GM12878 (cell line): ENCODE measurements around the gene ZER1. TPM values are rescaled to one million over a fixed set of nuclear protein-coding genes. Genes with fewer than 3 reads are reported as not detected.
A peak's percentile ranks its signal among the peaks of the same experiment; 100 is the strongest.

Experiments used
- ATAC-seq: fragments of 200-7000 bp; cut with Tn5 transposase; 3 replicates; pipeline ENCODE4 v1.9.1; 2020; ENCODE audit warnings: mild to moderate bottlenecking, moderate library complexity
- Bru-seq: library from RNA; stranded (reverse); fragments of 400-500 nt; gene quantifications from one replicate; lab custom pipeline; 2021; lab: Mats Ljungman, UMichigan
- BruChase-seq, 2 experiments: library from RNA; stranded (reverse); fragments of 400-500 nt; gene quantifications; one replicate each; lab custom pipeline; 2021; lab: Mats Ljungman, UMichigan
- BruUV-seq: library from RNA; stranded (reverse); fragments of 400-500 nt; replicated peaks from 2 replicates; lab custom pipeline; 2021; lab: Mats Ljungman, UMichigan
- CTCF ChIA-PET: fragments of 300-600 bp; sonication (Branson Sonifier 250); formaldehyde crosslinking; extraction: SDS; loops from one replicate; lab custom pipeline; 2021; ENCODE audit warnings: inconsistent platforms; lab: Yijun Ruan, JAX
- POLR2A ChIA-PET: fragments of 350-600 bp; formaldehyde crosslinking; extraction: SDS; loops from one replicate; lab custom pipeline; 2021; ENCODE audit warnings: inconsistent platforms; lab: Charles Lee
- RAD21 ChIA-PET: fragments of 300-600 bp; sonication (Branson Sonifier 250); formaldehyde crosslinking; loops from one replicate; lab custom pipeline; 2023; ENCODE audit warnings: antibody characterized with exemption; ENCODE audit not compliant: unreplicated experiment; lab: Charles Lee
- SMC1A ChIA-PET: fragments of 300-600 bp; sonication (Branson Sonifier 250); formaldehyde crosslinking; loops from one replicate; lab custom pipeline; 2023; ENCODE audit not compliant: unreplicated experiment, uncharacterized antibody; lab: Charles Lee
- DNase-seq: peaks from one replicate; pipeline ENCODE4 v3.0.0-alpha.2; 2011; ENCODE audit warnings: low read depth, low spot score
- FAIRE-seq: peaks from 3 replicates; lab custom pipeline; 2011; peaks lifted over from hg19 to GRCh38; lab: Jason Lieb, UNC
- H2AFZ ChIP-seq: 2 replicates; pipeline ENCODE4 v1.6.0; 2011; ENCODE audit warnings: low read depth, low read length, control low read depth; ENCODE audit not compliant: control insufficient read depth
- H3K27ac ChIP-seq: 2 replicates; pipeline ENCODE4 v1.5.1; 2011; ENCODE audit warnings: control low read depth; ENCODE audit not compliant: control insufficient read depth, insufficient read depth
- H3K27me3 ChIP-seq, 2 experiments: replicated peaks in 1 of 2; 2 replicates each; pipeline versions ENCODE4 v1.6.0 to v1.6.1; 2011; ENCODE audit warnings: low read length in 1 of 2; ENCODE audit not compliant: control insufficient read depth in 2 of 2, insufficient read depth in 2 of 2
- H3K36me3 ChIP-seq, 2 experiments: 2 replicates each; pipeline ENCODE4 v1.5.1; 2011; ENCODE audit warnings: low read length in 1 of 2; ENCODE audit not compliant: control insufficient read depth in 2 of 2, insufficient read depth in 2 of 2
- H3K4me1 ChIP-seq: 2 replicates; pipeline ENCODE4 v1.6.1; 2011; ENCODE audit warnings: mild to moderate bottlenecking, low read length, moderate library complexity, mixed read lengths; ENCODE audit not compliant: control insufficient read depth, insufficient read depth
- H3K4me2 ChIP-seq: 2 replicates; pipeline ENCODE4 v1.6.0; 2011; ENCODE audit warnings: control low read depth; ENCODE audit not compliant: control insufficient read depth, insufficient read depth
- H3K4me3 ChIP-seq: fragments of 200-600 bp; sonication (generic); 2 replicates; pipeline ENCODE4 v1.5.1; 2016
- H3K79me2 ChIP-seq: 2 replicates; pipeline ENCODE4 v1.6.0; 2011; ENCODE audit warnings: low read length; ENCODE audit not compliant: control insufficient read depth, insufficient read depth
- H3K9ac ChIP-seq: 2 replicates; pipeline ENCODE4 v1.8.0; 2011; ENCODE audit warnings: low read length, control low read depth, mixed read lengths; ENCODE audit not compliant: control insufficient read depth, insufficient read depth
- H3K9me3 ChIP-seq: replicated peaks from 3 replicates; pipeline ENCODE4 v1.5.1; 2011; ENCODE audit warnings: mild to moderate bottlenecking, low read length; ENCODE audit not compliant: control insufficient read depth, insufficient read depth
- H4K20me1 ChIP-seq: 2 replicates; pipeline ENCODE4 v1.6.0; 2011; ENCODE audit not compliant: control insufficient read depth, insufficient read depth
- ATF2 ChIP-seq: IDR thresholded peaks from 2 replicates; pipeline ENCODE4 v1.6.1; 2012; ENCODE audit warnings: low read length, inconsistent platforms
- CBX3 ChIP-seq: fragments of 200-600 bp; sonication (generic); IDR thresholded peaks from 2 replicates; pipeline ENCODE4 v1.6.1; 2016; ENCODE audit warnings: low read depth, borderline replicate concordance
- CHD1 ChIP-seq: IDR thresholded peaks from 2 replicates; pipeline ENCODE4 v1.6.1; 2012; ENCODE audit warnings: low read depth, low read length, improper control_type of control experiment
- CREM ChIP-seq: IDR thresholded peaks from 2 replicates; pipeline ENCODE4 v1.6.1; 2014; ENCODE audit warnings: antibody characterized with exemption, low read depth
- HDGF ChIP-seq: fragments of 450-650 bp; IDR thresholded peaks from 2 replicates; pipeline ENCODE4 v1.6.1; 2016; ENCODE audit warnings: antibody characterized with exemption
- IKZF2 ChIP-seq, 2 experiments: fragments of 450-650 bp; IDR thresholded peaks; 2 replicates each; pipeline ENCODE4 v1.6.1; 2017; ENCODE audit warnings: mild to moderate bottlenecking in 2 of 2, moderate library complexity in 2 of 2
- KLF5 ChIP-seq: fragments of 450-650 bp; IDR thresholded peaks from 2 replicates; pipeline ENCODE4 v1.6.1; 2014; ENCODE audit warnings: mild to moderate bottlenecking; ENCODE audit not compliant: partially characterized antibody
- NFYA ChIP-seq: IDR thresholded peaks from 2 replicates; pipeline ENCODE4 v1.6.1; 2011; ENCODE audit warnings: low read depth, mild to moderate bottlenecking, low read length, improper control_type of control experiment, borderline replicate concordance
- NFYB ChIP-seq: IDR thresholded peaks from 2 replicates; pipeline ENCODE4 v1.6.1; 2011; ENCODE audit warnings: low read depth, mild to moderate bottlenecking, low read length, improper control_type of control experiment, moderate library complexity; ENCODE audit not compliant: insufficient read depth
- NR2C2 ChIP-seq: IDR thresholded peaks from 2 replicates; pipeline ENCODE4 v1.6.1; 2011; ENCODE audit warnings: borderline replicate concordance, low read depth; ENCODE audit not compliant: control insufficient read depth, insufficient read length
- PAX8 ChIP-seq: fragments of 450-650 bp; IDR thresholded peaks from 2 replicates; pipeline ENCODE4 v1.6.1; 2017; ENCODE audit warnings: mild to moderate bottlenecking, moderate library complexity
- POLR2AphosphoS2 ChIP-seq: IDR thresholded peaks from 2 replicates; pipeline ENCODE4 v1.6.1; 2011; ENCODE audit warnings: low read depth, mild to moderate bottlenecking, low read length, improper control_type of control experiment, moderate library complexity
- POU2F2 ChIP-seq: IDR thresholded peaks from 3 replicates; pipeline ENCODE4 v1.6.1; 2011; ENCODE audit warnings: low read depth, mild to moderate bottlenecking, low read length, borderline replicate concordance
- SIN3A ChIP-seq: IDR thresholded peaks from 2 replicates; pipeline ENCODE4 v1.6.1; 2012; ENCODE audit warnings: low read depth, low read length, improper control_type of control experiment
- SMAD1 ChIP-seq: fragments of 450-650 bp; IDR thresholded peaks from 2 replicates; pipeline ENCODE4 v1.6.1; 2018; ENCODE audit warnings: mild to moderate bottlenecking, low read depth; ENCODE audit not compliant: partially characterized antibody
- SUZ12 ChIP-seq: fragments of 200-600 bp; sonication (generic); IDR thresholded peaks from one replicate; pipeline ENCODE4 v1.6.1; 2018; ENCODE audit warnings: antibody characterized with exemption, mild to moderate bottlenecking; ENCODE audit not compliant: unreplicated experiment
- WGBS: methylation state at CpG from one replicate; pipeline ENCODE4 v1.1.6; 2016; ENCODE audit warnings: low lambda C conversion rate; ENCODE audit not compliant: insufficient replicate concordance, insufficient coverage; ENCODE audit errors: missing lambda C conversion rate; 5-methylcytosine and 5-hydroxymethylcytosine counted together
- in situ Hi-C: fragments of 300-500 bp; cut with MboI; formaldehyde crosslinking; loops from 9 replicates; pipeline ENCODE4 v1.14.3; 2018; ENCODE audit warnings: mixed read lengths
- intact Hi-C: fragments of 100-400 bp; cut with micrococcal nuclease; formaldehyde crosslinking; loops from one replicate; pipeline ENCODE4 v1.14.2; 2022; ENCODE audit not compliant: unreplicated experiment
- long read RNA-seq, 2 experiments: library from polyadenylated mRNA; unstranded; transcript quantifications; one replicate each; pipeline ENCODE4 v2.0.0, GENCODE V29; 2019 to 2020
- polyA minus RNA-seq, 3 experiments: library from RNA; depleted of rRNA, polyadenylated mRNA; stranded (reverse); fragments of >200 nt; gene quantifications; 2 replicates each; pipeline ENCODE4 v1.2.3, GENCODE V29; 2011
- polyA plus RNA-seq, 11 experiments: library from polyadenylated mRNA; depleted of rRNA in 4 of 11; unstranded in 6 of 11; stranded (reverse) in 5 of 11; fragments of >200 nt; fragmentation: Nextera tagmentation in 4 of 11; fragmentation: Illumina TruSeq in 1 of 11; extraction: Ambion mirVana in 4 of 11; extraction: Trizol in 1 of 11; gene quantifications; 1 replicate in 1 of 11; 2 replicates in 10 of 11; pipeline versions ENCODE4 v1.2.1 to v1.2.3, GENCODE V29; 2011 to 2016; ENCODE audit warnings: inconsistent platforms in 2 of 11, missing spikeins in 2 of 11, low read depth in 1 of 11
- total RNA-seq, 4 experiments: library from RNA; depleted of rRNA in 3 of 4; stranded (reverse); fragments of >200 nt in 3 of 4; fragmentation: Illumina TruSeq in 1 of 4; extraction: Trizol in 1 of 4; gene quantifications; 2 replicates each; pipeline versions ENCODE4 v1.2.1 to v1.2.3, GENCODE V29; 2013 to 2021

The ZER1 gene
- 15.8 and 23.2 TPM in 2 replicates for total RNA-seq (2013; cell fraction: nucleolus; rRNA removed)
- total RNA-seq (2014; rRNA removed), result 8.9 and 11.2 TPM in 2 replicates
- total RNA-seq (2014; rRNA removed; fragmentation: Illumina TruSeq; extraction: Trizol), result 3.6 and 3.8 TPM in 2 replicates
- 14.0 and 14.7 TPM in 2 replicates for total RNA-seq (2021)
- polyA plus RNA-seq (2011; ENCODE audit: low read depth), result 5.7 TPM
- polyA plus RNA-seq (2011; rRNA removed), result 6.7 and 16.9 TPM in 2 replicates
- polyA plus RNA-seq (2011; cell fraction: cytosol; rRNA removed), result 23.0 and 24.0 TPM in 2 replicates
- 40.8 and 44.1 TPM in 2 replicates for polyA plus RNA-seq (2011; cell fraction: nucleus; rRNA removed)
- polyA plus RNA-seq (2012), result 12.3 and 13.8 TPM in 2 replicates
- 2.2 and 5.8 TPM in 2 replicates for polyA plus RNA-seq (2014; fragmentation: Illumina TruSeq; extraction: Trizol)
- under 1 TPM; 0.32 to 0.47 TPM for polyA plus RNA-seq (2014; fragmentation: Nextera tagmentation; extraction: Ambion mirVana)
- 14.5 and 14.7 TPM in 2 replicates for polyA plus RNA-seq (2014; rRNA removed)
- polyA plus RNA-seq (2016; fragmentation: Nextera tagmentation; extraction: Ambion mirVana), result 1 to 10 TPM; 7.4 to 8.4 TPM
- 11.0 and 19.2 TPM in 2 replicates for polyA minus RNA-seq (2011; rRNA and poly(A)+ RNA removed)
- 8.7 and 10.1 TPM in 2 replicates for polyA minus RNA-seq (2011; cell fraction: cytosol; rRNA and poly(A)+ RNA removed)
- 7.0 and 11.6 TPM in 2 replicates for polyA minus RNA-seq (2011; cell fraction: nucleus; rRNA and poly(A)+ RNA removed)
- Bru-seq, nascent RNA, result percentile 63 among the genes with signal in this experiment
- BruChase-seq, experiment 1, labeled RNA remaining after a 6-hour chase, result percentile 61 among the genes with signal in this experiment
- percentile 59 among the genes with signal in this experiment for BruChase-seq, experiment 2, labeled RNA remaining after a 2-hour chase
- long read RNA-seq, experiment 1, partial matches to known transcripts, result 0 of 1 reads
- long read RNA-seq, experiment 1, other reads (novel, unspliced or antisense), result 1 of 1 reads
- long read RNA-seq, experiment 2, partial matches to known transcripts, result 1 of 3 reads
- long read RNA-seq, experiment 2, other reads (novel, unspliced or antisense), result 2 of 3 reads

GRCh38 chr9:128771745-128772519, at the start of gene ZER1:
Gene ZER1 (minus strand): TSS chr9:128771927. CDS start chr9:128755565, 16,362 bp downstream.
- TSS peak; percentile 91 for BruUV-seq
- H3K4me2 ChIP-seq, result peak within 1 kb of the TSS; percentile 98
- peak within 1 kb of the TSS; percentile 96 for H3K9ac ChIP-seq
- no peaks in the 10 kb centered on the region for H3K4me1 ChIP-seq
- H3K9me3 ChIP-seq, result peaks cover 3% of the 10 kb centered on the region; the same call in 2 of the 3 replicates
- RAD21 ChIA-PET, result interaction anchor here (0.9 to 1.7 kb wide), 5 partner anchors 10 to 128 kb away, joined by 3 to 5 read pairs (median 4); no protein-coding TSS in a partner anchor
- H3K27ac ChIP-seq, result peak within 1 kb of the TSS; percentile 90
- WGBS, result 4% methylated on average over 69 of the region's 72 CpGs
- H2AFZ ChIP-seq, result peak within 1 kb of the TSS; percentile 99
- DNase-seq (peak; percentile 24), ATAC-seq (peak; percentile 96), FAIRE-seq (no peak)
- H3K36me3 ChIP-seq, result no peaks in the 10 kb centered on the region
- SMC1A ChIA-PET, result interaction anchor here (0.8 to 2.9 kb wide), 7 partner anchors 10 to 274 kb away, joined by 3 to 18 read pairs (median 3); partner anchors contain the start of gene ZDHHC12
- H3K4me3 ChIP-seq, result peak within 1 kb of the TSS; percentile 81
- no peaks in the 10 kb centered on the region for H3K27me3 ChIP-seq
- POLR2A ChIA-PET, result interaction anchor here (1.3 to 2.4 kb wide), 4 partner anchors 14 to 87 kb away, joined by 6 to 12 read pairs (median 8); partner anchors contain the start of gene ENDOG
- no peaks in the 10 kb centered on the region for H4K20me1 ChIP-seq
- H3K79me2 ChIP-seq, result peaks cover 4% of the 10 kb centered on the region
- CTCF ChIA-PET, result interaction anchor here (1.5 to 3.5 kb wide), 3 partner anchors 10 to 46 kb away, joined by 5 to 14 read pairs (median 5); partner anchors contain the start of gene ENDOG
- in situ Hi-C loops (no loop called here), intact Hi-C loops (loop anchor here (2.0 to 10.0 kb wide), 2 partner anchors 15 to 117 kb away; partner anchors contain the start of genes DYNC2I2 and TBC1D13)
- no peak for TF ChIP-seq NR2C2
- peak; percentile 52; the same call in 2 of the 3 replicates for TF ChIP-seq POU2F2
- no peak for TF ChIP-seq CHD1
- no peak for TF ChIP-seq SMAD1
- TF ChIP-seq NFYB, result no peak
- TF ChIP-seq SUZ12, result no peak
- TF ChIP-seq POLR2AphosphoS2, result peak; percentile 63; the same call in 1 of the 2 replicates
- no peak for TF ChIP-seq PAX8
- peak; percentile 88 for TF ChIP-seq SIN3A
- TF ChIP-seq HDGF, result no peak
- TF ChIP-seq IKZF2 (IDR thresholded peaks at IDR 0.05), result peak; percentile 43 to 72; a peak in 3 of 4 replicates
- TF ChIP-seq KLF5, result peak; percentile 89
- no peak for TF ChIP-seq ATF2
- TF ChIP-seq NFYA, result no peak
- TF ChIP-seq CBX3, result no peak
- TF ChIP-seq CREM, result peak; percentile 91
